GOT3 (cell line): ENCODE measurements around the gene SLC7A5.
A peak's percentile ranks its signal among the peaks of the same experiment; 100 is the strongest.
"Not testable (repeated sequence)": the region's sequence is repeated elsewhere in the genome, so short reads cannot be mapped to it uniquely, and the experiment has no call there.

Source experiments
- DNase-seq: peaks from one replicate; lab custom pipeline; 2025; ENCODE audit warnings: mixed read lengths; lab: John Stamatoyannopoulos, UW

Gene SLC7A5

DNA sequence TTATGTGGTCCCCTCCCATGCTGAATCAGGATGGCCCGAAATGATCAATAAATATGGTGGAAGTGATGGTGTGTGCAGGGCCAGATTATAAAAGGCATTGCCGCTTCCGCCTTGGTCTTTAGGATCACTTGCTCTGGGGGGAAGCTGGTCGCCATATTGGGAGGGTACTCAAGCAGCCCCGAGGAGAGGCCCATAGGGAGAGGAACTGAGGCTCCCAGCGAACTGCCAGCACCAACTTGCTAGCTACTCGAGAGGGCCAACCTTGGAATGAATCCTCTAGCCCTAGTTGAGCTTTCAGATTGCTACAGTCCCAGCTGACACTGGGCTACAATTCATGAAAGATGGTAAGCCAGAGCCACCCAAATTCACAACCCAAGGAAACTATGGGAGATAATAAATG is 19.0 kb upstream of the SLC7A5 start:
- not testable (repeated sequence) for DNase-seq

DNA sequence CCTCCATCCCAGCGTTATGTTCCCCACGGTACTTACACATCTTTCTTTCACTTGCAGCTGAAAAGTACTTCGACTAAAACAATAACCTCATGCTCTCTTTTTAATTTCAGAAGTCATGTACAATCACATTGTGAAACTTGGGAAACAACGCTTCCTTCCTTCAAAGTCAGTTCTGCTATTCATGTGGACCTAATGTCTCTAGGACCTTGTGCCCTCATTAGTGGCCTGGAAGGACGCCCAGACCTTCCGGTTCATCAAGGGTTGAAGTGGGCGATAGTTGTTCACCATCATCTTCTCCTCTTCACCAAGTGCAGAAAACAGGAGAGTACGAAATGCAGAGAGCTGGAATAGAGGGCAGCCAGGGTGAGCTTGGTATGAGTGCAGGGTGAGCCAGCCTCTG is 18.6 kb upstream of the SLC7A5 start:
- not testable (repeated sequence) for DNase-seq

DNA sequence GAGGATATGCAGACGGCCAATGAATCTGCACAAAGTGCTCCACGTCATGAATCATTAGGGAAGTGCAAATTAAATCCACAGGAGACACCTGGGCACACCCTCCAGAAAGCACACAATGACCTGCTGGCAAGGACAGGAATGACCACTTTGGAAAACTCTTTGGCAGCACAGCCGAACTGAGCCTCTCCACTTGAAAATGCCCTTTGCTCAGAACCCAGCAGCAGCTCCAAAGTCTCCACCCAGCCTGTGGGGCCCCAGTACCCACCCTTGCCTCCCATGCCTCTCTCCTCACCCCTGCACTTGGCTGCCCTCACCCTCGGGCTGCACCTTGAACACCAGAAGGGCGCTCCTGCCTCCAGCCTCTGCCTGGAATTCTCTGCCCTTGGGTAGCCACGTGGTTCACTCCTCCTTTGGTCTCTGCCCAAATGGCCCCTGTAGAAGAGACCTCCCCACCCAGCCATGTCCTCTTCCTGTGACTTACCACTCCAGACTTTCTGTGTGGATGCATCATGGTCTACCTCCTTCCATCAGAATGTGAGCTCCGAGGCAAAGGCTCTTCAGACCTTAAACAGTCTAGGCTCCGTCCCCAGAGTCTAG is 16.2 kb upstream of the SLC7A5 start:
- not testable (repeated sequence) for DNase-seq

DNA sequence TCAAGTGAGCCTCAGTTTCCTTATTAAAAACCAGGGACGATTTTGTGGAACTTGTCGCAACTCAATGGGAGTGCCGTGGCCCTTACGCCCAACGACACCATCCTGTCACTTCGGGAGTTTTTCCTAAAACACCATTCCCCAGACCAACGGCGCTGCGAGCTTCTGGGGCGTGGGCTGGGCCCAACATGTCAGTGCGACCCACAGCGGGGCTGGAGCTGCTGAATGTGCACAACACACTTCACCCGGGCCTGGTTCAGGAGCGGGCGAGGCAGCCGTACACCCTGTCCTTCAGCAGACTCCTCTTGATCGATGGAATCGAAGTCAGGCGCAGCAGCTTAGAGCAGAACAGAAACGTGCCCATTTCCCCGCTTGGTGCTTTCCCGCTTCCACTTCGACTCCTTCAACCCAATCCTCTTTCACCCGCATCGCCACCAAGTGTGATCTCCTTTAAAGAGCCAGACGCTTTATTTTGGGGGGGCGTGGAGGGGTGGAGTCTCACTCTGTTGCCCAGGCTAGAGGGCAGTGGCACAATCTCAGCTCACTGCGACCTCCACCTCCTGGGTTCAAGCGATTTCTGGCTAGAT is 13.2 kb upstream of the SLC7A5 start:
- DNase-seq = no peak

DNA sequence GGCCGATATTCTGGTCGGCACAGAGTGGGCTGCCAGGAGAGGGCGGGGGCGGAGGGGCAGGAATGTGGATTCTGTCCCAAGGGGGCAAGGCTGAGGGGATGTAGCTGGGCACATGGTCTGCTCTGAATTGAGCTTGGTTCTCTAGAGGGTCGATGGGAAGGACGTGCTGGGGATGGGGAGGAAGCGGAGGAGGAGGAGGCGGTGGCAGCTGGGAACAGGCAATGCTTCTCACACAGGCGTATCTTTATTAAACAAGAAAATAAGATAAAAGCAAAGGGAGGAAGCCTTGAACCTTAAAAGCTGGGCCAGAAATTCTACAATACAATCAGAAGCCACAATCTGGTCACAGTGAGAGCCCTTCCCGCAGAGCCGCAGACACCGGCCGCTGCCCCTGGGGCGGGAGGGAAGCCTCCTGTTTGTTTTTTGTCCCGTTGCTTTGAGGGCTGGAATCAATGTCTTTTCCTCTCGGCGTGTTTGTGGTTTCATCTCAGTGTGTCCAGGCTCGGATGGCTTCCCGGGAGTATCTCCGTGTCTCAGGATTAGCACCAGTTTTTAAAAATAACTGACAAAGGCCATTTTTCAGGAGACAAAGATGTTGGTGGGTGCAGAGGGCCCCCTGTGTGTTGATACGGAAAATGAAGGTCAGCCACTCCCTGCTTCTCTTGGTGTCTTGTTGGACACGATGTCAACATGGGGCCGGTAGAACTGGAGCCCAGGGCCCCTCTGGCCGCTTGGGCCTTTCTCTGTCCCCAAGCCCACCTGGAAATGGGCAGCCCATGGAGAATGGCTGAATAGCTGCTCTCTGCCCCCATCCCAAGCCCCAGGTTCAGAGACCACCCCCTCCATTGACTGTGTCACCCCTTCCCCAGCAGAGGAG is 12.3 kb upstream of the SLC7A5 start:
- DNase-seq = no peak

DNA sequence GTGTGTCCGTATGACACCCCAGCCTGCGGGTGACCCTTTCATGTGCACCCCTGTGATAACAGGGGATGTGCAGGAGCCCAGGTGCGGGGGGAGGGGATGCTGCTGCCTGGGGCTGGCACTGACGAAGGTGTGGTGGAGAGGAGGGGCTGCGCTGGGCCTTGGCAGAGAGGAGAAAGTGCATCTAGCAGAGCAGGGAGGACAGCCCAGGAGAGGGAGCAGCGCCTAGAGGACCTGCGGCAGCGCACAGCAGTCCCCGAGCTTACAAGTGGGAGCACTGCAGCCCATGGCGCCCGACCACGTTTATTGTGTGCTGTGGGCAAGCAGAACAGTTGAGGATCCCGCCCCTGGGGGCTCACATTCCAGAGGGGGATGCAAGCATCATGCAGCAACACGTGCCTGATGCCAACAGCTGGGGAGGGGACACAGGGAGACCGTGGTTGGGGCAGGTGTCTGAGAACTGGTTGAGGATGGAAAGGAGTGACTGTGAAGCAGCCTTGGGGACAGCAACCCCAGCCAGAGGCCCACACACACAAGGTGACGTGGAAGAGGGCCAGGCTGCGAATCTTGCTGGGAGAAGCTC is 10.9 kb upstream of the SLC7A5 start:
- DNase-seq = no peak

DNA sequence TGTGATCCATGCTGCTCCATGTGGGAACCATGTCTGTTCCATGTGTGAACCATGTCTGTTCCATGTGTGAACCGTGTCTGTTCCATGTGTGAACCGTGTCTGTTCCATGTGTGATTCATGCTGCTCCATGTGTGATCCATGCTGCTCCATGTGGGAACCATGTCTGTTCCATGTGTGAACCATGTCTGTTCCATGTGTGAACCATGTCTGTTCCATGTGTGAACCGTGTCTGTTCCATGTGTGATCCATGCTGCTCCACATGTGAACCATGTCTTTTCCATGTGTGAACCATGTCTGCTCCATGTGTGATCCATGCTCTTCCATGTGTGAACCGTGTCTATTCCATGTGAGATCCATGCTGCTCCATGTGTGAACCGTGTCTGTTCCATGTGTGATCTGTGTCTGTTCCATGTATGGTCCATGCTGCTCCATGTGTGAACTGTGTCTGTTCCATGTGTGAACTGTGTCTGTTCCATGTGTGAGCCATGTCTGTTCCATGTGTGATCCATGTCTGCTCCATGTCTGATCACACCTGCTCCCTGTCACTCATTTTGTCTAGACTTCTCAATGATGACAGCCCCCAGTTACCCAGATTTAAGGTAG is 10.2 kb upstream of the SLC7A5 start:
- DNase-seq = not testable (repeated sequence)

DNA sequence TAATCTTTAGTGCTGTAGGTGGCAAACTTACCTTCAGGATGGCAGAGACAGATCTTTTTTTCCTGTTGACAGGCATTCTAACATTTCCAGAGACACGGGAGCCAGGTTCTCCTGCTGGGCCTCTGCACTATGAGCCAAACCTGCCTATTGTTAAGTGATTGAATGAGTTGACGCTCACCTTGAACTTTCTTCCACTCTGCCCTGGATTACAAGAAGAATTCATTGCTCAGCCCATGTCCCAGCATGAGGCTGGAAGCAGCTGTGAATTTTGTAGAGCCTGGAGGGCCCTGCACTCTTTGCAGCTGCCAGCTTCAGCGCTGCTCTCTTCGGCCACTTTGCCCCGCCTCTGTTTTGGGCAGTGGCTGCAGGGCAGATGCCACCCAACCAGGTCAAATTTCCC is 9.4 kb upstream of the SLC7A5 start:
- no peak for DNase-seq

DNA sequence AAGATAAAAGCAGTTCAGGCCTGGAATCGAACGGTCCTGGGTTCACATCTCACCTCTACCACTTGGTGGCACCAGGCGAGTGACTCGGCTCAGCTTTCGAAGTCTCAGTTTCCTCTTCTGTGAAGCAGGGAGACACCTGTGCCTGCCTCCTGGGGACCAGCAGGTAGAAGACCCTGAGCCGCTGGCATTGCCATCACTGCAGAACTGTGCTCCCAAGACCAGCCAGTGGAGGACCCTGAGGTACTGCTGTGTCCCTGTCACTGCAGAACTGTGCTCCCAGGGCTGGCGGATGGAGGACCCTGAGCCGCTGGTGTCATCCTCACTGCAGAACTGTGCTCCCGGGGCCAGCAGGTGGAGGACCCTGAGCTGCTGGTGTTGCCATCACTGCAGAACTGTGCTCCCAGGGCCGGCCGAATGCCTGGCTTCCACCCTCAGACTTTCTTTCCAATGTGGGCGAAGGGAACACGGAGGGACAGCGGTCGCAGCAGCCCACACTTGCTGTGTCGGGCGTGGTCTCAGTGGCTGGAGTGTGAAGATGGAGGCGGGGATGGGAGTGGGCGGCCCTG is 8.7 kb upstream of the SLC7A5 start:
- no peak for DNase-seq

DNA sequence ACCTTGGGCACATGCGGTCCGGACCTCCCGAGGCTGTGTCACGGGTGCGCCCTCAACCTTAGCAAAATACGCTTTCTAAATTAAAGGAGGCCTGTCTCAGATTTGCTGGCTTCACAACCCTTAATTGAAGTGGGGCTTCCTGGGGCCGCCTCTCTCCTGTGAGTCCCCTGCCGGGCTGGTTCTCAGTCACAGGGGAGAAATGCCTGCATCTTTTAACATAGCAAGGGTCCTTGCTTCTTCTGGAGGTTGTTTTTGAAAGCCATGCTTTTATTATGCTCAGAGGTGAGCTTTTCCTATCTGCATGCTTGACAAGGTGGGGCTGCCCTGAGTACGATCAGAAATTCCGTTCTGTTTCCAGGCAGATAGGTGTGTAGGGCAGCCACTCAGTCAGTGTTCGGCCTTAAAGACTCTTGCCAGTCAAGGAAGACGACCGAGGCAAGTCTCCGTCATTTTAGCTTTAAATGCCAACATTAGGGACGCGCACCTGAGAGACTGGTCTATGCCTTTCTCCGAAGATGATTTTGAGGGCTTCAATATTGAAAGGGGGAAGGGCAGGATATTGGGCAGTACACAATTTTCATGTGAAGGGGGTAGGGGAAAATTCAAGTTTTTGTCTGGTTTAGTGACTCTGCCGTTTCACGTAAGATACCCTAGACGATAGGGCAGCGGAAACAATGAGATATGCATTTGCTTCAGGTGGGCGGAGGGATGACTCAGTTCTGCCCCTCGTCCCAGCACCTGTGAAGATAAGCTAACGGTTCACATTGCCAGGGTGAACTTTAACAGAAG is 5.5 kb upstream of the SLC7A5 start:
- no peak for DNase-seq

DNA sequence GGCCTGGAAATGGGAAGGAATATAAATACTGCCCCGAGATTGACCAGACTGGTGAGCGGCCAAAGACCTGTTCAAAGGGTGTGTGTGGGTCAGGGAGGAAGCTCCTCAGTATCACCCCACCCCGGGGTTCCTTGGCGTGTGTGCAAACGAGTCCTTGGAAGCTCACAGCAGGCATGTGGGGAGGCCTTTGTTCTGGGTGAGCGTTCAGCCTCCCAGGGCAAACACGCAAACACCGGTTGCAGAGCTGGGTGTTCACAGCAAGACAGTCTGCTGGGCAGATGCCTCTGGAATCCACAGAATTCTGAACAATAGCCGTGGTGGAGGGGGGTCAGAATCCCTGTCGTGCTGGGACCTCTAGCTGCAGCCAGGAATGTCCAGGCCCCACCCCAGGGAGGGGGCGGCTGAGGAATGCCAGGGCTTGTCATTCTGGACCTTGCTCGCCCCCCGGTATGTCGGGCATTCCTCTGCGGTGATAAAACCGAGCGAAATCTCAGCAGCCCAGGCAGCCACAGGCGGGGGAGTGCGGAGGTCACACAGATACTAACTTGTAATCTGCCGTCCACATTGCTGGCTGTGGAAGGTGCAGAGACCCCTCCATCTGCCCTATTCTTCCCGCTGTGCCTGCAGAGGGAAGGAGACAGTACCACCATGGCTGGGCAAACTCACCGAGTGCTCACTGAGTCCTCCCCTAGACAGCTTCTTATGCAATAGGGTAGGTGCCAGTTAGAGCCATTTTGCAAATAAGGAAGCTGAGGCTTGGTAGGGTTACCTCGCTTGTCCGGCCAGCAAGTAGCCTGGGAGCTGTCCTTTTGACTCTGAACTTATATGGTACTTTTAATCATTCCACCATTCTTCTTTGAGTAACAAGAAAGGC is 1.3 kb upstream of the SLC7A5 start:
- not testable (repeated sequence) for DNase-seq

DNA sequence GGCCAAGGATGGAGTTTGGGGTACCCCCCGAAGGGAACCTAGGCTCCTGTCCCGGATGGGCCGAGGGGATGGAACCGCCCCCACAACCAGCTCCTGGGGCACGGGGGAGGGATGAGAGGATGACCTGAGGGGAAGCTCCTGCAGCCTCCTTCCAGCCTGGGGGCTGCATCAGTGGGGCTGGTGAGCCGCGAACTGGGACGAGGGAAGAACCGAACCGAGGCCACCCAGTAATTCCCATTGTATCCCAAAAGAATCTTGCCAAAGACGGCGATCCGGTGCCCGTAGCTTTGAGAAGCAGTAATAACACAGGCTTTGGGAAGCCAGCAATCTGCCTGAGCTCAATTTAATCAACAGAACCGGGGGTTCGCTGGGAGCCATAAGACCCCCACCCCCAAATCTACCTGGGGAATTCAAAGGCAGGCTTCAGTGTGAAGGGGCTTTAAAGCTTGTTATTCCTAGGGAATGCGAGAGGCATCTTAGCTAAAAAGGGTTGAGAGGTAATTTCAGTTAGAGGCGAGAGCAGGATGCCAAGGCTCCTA is 641 bp upstream of the SLC7A5 start:
- not testable (repeated sequence) for DNase-seq

DNA sequence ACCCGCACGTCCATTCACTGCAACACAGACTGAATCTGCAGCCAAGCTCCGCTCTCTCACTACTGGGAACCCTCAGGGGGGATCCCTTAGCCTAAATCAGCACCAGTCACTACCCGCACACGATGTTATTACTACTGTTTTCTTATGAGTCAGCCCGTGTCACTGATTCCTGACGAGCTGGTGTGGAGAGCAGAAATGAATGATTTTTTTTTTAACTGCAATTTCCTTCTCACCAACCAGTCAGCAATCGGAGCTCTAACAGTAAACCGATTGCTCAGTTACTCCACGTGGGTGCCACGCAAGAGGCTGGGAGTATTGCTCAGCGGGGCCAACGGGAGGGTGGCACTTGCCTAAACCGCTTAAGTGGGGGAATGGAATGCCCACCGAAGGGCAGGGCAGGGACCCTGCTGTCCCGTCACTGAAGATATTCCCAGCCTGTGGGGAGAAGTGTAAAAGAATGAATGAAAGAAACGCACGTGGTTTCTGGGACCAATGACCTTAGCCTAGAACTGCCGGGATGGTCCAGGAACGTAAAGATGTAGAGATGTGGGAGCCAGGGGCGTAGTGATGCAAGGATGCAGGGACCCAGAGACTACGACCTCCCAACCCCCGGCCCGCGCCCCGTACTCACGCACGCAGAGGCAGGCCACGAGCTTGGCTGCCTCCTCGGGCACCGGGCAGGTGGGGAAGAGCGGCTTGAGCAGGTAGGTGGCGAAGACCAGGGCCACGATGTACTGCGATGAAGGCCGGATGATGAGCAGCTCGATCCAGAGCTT is 865 bp downstream of the SLC7A5 start:
- peak; percentile 37 for DNase-seq

DNA sequence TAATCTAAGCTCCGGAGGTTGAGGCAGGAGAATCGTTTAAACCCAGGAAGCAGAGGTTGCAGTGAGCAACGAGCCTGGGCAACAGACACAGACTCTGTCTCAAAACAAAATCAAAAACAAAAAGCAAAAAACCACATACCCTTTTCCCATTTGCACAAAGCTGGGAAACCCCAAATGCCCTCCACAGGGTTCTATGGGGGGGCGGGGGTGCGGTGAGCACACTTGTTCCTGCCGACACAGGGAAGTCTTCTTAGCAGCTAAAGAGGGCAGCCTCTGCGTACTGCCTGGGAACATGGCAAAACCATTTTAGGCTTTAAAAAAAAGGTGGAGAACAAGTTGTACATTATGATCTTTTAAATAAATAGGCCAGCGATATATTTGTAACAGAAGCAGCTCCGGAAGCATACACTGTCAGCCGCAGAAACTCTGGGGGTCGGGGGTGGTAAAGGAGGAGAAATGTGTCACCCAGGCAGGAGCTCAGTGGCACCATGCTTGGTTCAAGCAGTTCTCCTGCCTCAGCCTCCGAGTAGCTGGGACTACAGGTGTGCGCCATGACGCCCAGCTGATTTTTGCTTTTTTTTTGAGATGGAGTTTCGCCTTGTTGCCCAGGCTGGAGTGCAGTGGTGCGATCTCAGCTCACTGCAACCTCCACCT is 3.3 kb downstream of the SLC7A5 start:
- DNase-seq = not testable (repeated sequence)

DNA sequence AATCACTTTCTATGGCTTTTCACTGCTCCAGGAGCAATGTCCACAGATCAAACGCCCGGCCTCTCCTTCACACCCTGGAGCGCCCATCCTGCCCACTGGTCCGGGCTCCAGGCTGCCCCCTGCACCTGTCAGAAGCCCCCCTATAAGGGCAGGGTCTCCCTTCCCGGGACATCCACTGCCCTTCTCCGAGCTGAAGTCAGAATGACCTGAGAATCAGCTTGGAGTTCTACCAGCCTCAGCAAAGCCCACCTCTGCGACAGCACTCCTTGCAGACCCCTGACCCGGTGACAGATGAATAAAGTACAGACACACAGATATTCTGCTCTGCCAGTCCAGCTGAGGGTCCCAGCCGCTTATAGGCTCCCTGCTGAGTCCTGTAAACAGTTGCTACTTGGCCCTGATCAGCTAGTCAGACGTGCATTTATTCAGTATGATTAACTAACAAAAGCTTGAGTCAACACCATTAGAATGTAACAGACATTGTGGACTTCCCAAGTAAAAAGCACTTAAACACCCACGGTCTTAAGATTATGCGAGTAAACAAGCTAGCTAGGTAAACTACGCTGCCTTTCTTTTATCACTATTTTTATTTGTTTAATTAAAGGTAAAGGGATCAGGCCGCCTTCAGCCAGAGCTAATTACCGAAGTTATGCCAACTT is 4.8 kb downstream of the SLC7A5 start:
- DNase-seq = no peak

DNA sequence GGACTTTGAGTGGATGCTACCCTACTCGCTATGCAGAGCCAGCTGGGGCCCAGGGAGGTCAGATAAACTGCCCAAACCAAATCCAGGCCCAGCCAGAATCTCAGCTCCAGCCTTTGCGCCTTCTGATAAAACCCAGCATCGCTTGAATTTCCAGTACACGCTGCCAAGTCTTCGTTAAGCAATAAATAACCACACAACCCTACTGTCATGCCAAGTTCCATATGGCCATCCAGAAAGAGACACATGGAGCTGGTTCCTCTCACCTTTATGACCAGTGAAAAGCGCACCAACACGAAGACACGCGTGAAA is 6.0 kb downstream of the SLC7A5 start:
- not testable (repeated sequence) for DNase-seq

DNA sequence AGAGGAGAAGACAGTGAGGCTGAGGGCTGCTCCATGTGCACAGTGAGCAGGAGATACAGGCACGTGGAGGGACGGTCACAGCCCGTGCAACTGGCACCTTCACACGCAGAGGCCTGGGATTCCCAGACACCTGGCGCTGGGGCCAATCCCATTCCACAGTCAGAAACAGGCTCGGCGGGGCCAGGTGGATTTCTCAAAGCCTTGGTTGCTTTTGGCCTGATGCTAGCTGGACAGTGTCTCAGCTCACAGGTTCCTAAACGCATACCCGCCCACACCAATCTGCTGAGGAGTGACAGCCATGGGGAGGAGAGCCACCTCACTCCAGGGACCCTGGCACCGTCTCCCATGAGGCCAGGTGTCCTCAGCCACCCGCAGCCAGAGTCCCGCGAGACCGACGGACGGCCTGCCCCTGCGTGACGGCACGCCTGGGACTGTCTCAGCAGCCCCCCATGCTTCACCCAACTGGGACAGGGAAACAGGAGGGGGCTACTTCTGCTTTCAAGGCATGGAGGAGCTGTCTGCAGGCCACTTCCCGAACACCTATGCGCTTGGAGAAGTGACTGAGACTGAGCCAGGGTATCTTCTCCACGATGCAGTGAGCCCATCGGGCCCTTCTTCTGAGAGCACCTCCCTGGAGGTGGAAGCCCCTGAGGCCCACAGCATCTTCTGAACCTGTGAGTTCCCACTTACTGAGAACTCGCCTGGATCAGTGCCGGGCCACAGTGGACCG is 6.5 kb downstream of the SLC7A5 start:
- DNase-seq = not testable (repeated sequence)
